HepG2 (cell line): Measurements from ENCODE around the gene CAMSAP2. TPM values are rescaled to one million over a fixed set of nuclear protein-coding genes. Genes with fewer than 3 reads are reported as not detected.

Source experiments
- ATAC-seq: fragments of 200-7000 bp; cut with Tn5 transposase; 3 replicates; pipeline ENCODE4 v1.9.1; 2020; ENCODE audit warnings: mild to moderate bottlenecking, moderate library complexity
- BruUV-seq: library from RNA; stranded (reverse); fragments of 400-500 nt; replicated peaks from 2 replicates; lab custom pipeline; 2021; lab: Mats Ljungman, UMichigan
- CTCF ChIA-PET: fragments of 300-600 bp; formaldehyde crosslinking; extraction: SDS; loops from one replicate; lab custom pipeline; 2021; ENCODE audit warnings: low total read pairs, inconsistent platforms, low intra/inter-chr PET ratio; lab: Yijun Ruan, JAX
- POLR2A ChIA-PET: fragments of 350-600 bp; sonication (Branson Sonifier 250); formaldehyde crosslinking; loops from one replicate; lab custom pipeline; 2020; ENCODE audit warnings: antibody characterized with exemption, inconsistent platforms; lab: Yijun Ruan, JAX
- DNase-seq: peaks from one replicate; pipeline ENCODE4 v3.0.0-alpha.2; 2015; ENCODE audit warnings: low spot score
- FAIRE-seq: peaks from 3 replicates; lab custom pipeline; 2011; peaks lifted over from hg19 to GRCh38; lab: Jason Lieb, UNC
- H2AFZ ChIP-seq: one replicate; pipeline ENCODE4 v1.6.1; 2011; ENCODE audit warnings: low read length, inconsistent platforms
- H3K27ac ChIP-seq: fragments of 300-600 bp; 3 replicates; pipeline ENCODE4 v1.8.0; 2011; ENCODE audit warnings: mixed run types, mild to moderate bottlenecking, mixed read lengths, low read length, inconsistent platforms; ENCODE audit not compliant: insufficient read depth; ENCODE audit errors: extremely low read length
- H3K27me3 ChIP-seq, 2 experiments: fragments of 200-600 bp in 1 of 2; 2 replicates in 1 of 2; 3 replicates in 1 of 2; pipeline versions ENCODE4 v1.6.0 to v1.8.0; 2011; ENCODE audit warnings: low read length in 2 of 2, mild to moderate bottlenecking in 2 of 2, moderate library complexity in 2 of 2, inconsistent platforms in 1 of 2; ENCODE audit not compliant: insufficient read depth in 2 of 2, control insufficient read depth in 1 of 2
- H3K36me3 ChIP-seq, 2 experiments: fragments of 200-600 bp in 1 of 2; replicated peaks in 1 of 2; 2 replicates in 1 of 2; 3 replicates in 1 of 2; pipeline versions ENCODE4 v1.5.1 to v1.8.0; 2011; ENCODE audit warnings: low read length in 2 of 2, inconsistent platforms in 1 of 2; ENCODE audit not compliant: insufficient read depth in 2 of 2, control insufficient read depth in 1 of 2
- H3K4me1 ChIP-seq: 2 replicates; pipeline ENCODE4 v1.5.1; 2012; ENCODE audit warnings: low read length, inconsistent platforms; ENCODE audit not compliant: insufficient read depth
- H3K4me2 ChIP-seq: 2 replicates; pipeline ENCODE4 v1.6.0; 2011; ENCODE audit warnings: low read depth, low read length, inconsistent platforms
- H3K4me3 ChIP-seq, 3 experiments: fragments of 200-600 bp in 1 of 3; sonication (generic), shearing (Covaris generic) in 1 of 3; replicated peaks in 1 of 3; 2 replicates each; pipeline ENCODE4 v1.5.1; 2011 to 2016; ENCODE audit warnings: low read length in 3 of 3, inconsistent platforms in 2 of 3, low read depth in 2 of 3, mild to moderate bottlenecking in 2 of 3, control low read depth in 1 of 3, mixed read lengths in 1 of 3; ENCODE audit not compliant: insufficient read depth in 1 of 3
- H3K79me2 ChIP-seq: one replicate; pipeline ENCODE4 v1.6.1; 2011; ENCODE audit warnings: low read length, inconsistent platforms; ENCODE audit not compliant: insufficient read depth
- H3K9ac ChIP-seq: 2 replicates; pipeline ENCODE4 v1.6.0; 2011; ENCODE audit warnings: mild to moderate bottlenecking, low read depth, low read length, inconsistent platforms; ENCODE audit not compliant: insufficient read depth
- H3K9me3 ChIP-seq: 2 replicates; pipeline ENCODE4 v1.5.1; 2012; ENCODE audit warnings: mild to moderate bottlenecking, low read length
- H4K20me1 ChIP-seq: 2 replicates; pipeline ENCODE4 v1.6.0; 2011; ENCODE audit warnings: inconsistent platforms, mild to moderate bottlenecking, low read length, moderate library complexity; ENCODE audit not compliant: insufficient read depth
- DMTF1 ChIP-seq: sonication (generic); formaldehyde crosslinking; IDR thresholded peaks from 2 replicates; pipeline ENCODE4 v1.4.0; 2020; ENCODE audit warnings: mild to moderate bottlenecking, missing genetic modification reagents
- FOXM1 ChIP-seq: sonication (generic); formaldehyde crosslinking; IDR thresholded peaks from 2 replicates; pipeline ENCODE4 v1.5.0; 2020; ENCODE audit warnings: missing genetic modification reagents
- GATAD1 ChIP-seq: IDR thresholded peaks from 2 replicates; pipeline ENCODE4 v1.6.1; 2016; ENCODE audit warnings: missing genetic modification reagents, missing compliant biosample characterization
- HNF4A ChIP-seq: sonication (generic); formaldehyde crosslinking; IDR thresholded peaks from 2 replicates; pipeline ENCODE4 v1.4.0; 2020; ENCODE audit warnings: missing genetic modification reagents
- MIXL1 ChIP-seq: IDR thresholded peaks from 2 replicates; pipeline ENCODE4 v1.6.1; 2016
- NFYB ChIP-seq: sonication (generic); formaldehyde crosslinking; IDR thresholded peaks from 2 replicates; pipeline ENCODE4 v1.4.0; 2020; ENCODE audit warnings: missing genetic modification reagents
- RERE ChIP-seq: IDR thresholded peaks from 2 replicates; pipeline ENCODE4 v1.6.1; 2016; ENCODE audit warnings: low read depth, missing genetic modification reagents, missing compliant biosample characterization
- SCMH1 ChIP-seq: sonication (generic); formaldehyde crosslinking; IDR thresholded peaks from 2 replicates; pipeline ENCODE4 v1.9.0; 2021; ENCODE audit warnings: missing genetic modification reagents, mild to moderate bottlenecking, borderline replicate concordance
- TRIM22 ChIP-seq: fragments of 450-650 bp; IDR thresholded peaks from 2 replicates; pipeline ENCODE4 v1.6.1; 2017
- ZBTB7A ChIP-seq: sonication (generic); formaldehyde crosslinking; IDR thresholded peaks from 2 replicates; pipeline ENCODE4 v1.8.0; 2022; ENCODE audit warnings: mild to moderate bottlenecking, missing genetic modification reagents
- ZNF256 ChIP-seq: sonication (generic); formaldehyde crosslinking; conservative IDR thresholded peaks from 2 replicates; pipeline ENCODE4 v1.4.0; 2020; ENCODE audit warnings: missing genetic modification reagents
- ZNF44 ChIP-seq: sonication (generic); formaldehyde crosslinking; IDR thresholded peaks from 2 replicates; pipeline ENCODE4 v1.5.1; 2020; ENCODE audit warnings: mild to moderate bottlenecking, missing genetic modification reagents
- ZNF563 ChIP-seq: sonication (generic); formaldehyde crosslinking; IDR thresholded peaks from 2 replicates; pipeline ENCODE4 v1.8.0; 2022; ENCODE audit warnings: mild to moderate bottlenecking, moderate library complexity, missing genetic modification reagents
- ZNF607 ChIP-seq: sonication (generic); formaldehyde crosslinking; IDR thresholded peaks from 2 replicates; pipeline ENCODE4 v1.5.1; 2020; ENCODE audit warnings: missing genetic modification reagents, mild to moderate bottlenecking, borderline replicate concordance
- ZNF891 ChIP-seq: sonication (generic); formaldehyde crosslinking; IDR thresholded peaks from 2 replicates; pipeline ENCODE4 v1.5.0; 2020; ENCODE audit warnings: mild to moderate bottlenecking, missing genetic modification reagents
- WGBS: methylation state at CpG from one replicate; pipeline ENCODE4 v1.1.6; 2017; ENCODE audit warnings: low lambda C conversion rate; 5-methylcytosine and 5-hydroxymethylcytosine counted together
- in situ Hi-C: cut with HindIII; loops from 2 replicates; pipeline ENCODE4 v1.10.0; 2017; ENCODE audit warnings: low pct_unique_long_range_greater_than_20kb; ENCODE audit not compliant: extremely low pct_ligation_motif_present
- intact Hi-C: fragments of 100-400 bp; cut with micrococcal nuclease; formaldehyde crosslinking; loops from one replicate; pipeline ENCODE4 v1.10.0; 2022; ENCODE audit not compliant: unreplicated experiment
- polyA plus RNA-seq, 8 experiments: library from polyadenylated mRNA; depleted of rRNA in 3 of 8; stranded (reverse) in 7 of 8; unstranded in 1 of 8; fragments of >200 nt; fragmentation: Illumina TruSeq in 4 of 8; extraction: Trizol in 4 of 8; gene quantifications; 2 replicates each; pipeline versions ENCODE4 v1.2.1 to v1.2.3, GENCODE V29; 2011 to 2016; ENCODE audit warnings: low read depth in 4 of 8, missing spikeins in 1 of 8, mixed read lengths in 1 of 8; ENCODE audit not compliant: insufficient read depth in 1 of 8
- total RNA-seq, 5 experiments: library from RNA; depleted of rRNA; stranded (reverse); fragments of >200 nt; fragmentation: Illumina TruSeq; extraction: Trizol; gene quantifications; 2 replicates each; pipeline ENCODE4 v1.2.3, GENCODE V29; 2016; ENCODE audit warnings: low read depth in 1 of 5
- TF ChIP-seq, protein P1 (sequence below): sonication (generic); formaldehyde crosslinking; conservative IDR thresholded peaks from 2 replicates; pipeline ENCODE4 v1.4.0; 2020; ENCODE audit warnings: missing genetic modification reagents

The CAMSAP2 gene
- total and polyA plus RNA-seq, 2 of the 13 experiments (the other 11 are each of a cell fraction or from before 2014, with no cell fraction given) = 3.4 to 8.2 TPM

- H3K27me3 ChIP-seq = no peaks in the 10 kb centered on the region; a peak in 1 of 5 replicates
- no peak overlapping the region for H3K9ac ChIP-seq
- no TSS peak for BruUV-seq
- ChIA-PET POLR2A (no interaction called here), CTCF (no interaction called here)
- WGBS = 96% methylated on average over 4 of the region's 4 CpGs
- no peak overlapping the region for H3K27ac ChIP-seq
- in situ Hi-C loops = no loop called here
- no peak for FAIRE-seq
- H3K36me3 ChIP-seq = peaks cover 4 to 32% of the 10 kb centered on the region in 2 experiments; a peak in 3 of 5 replicates
- no peaks in the 10 kb centered on the region for H4K20me1 ChIP-seq
- ATAC-seq = no peak
- H3K79me2 ChIP-seq = no peaks in the 10 kb centered on the region
- H3K4me1 ChIP-seq = no peaks in the 10 kb centered on the region; the same call in 1 of the 2 replicates
- H3K4me3 ChIP-seq = no peak overlapping the region
- no peak for DNase-seq
- H3K4me2 ChIP-seq = no peak overlapping the region
- H2AFZ ChIP-seq = no peak overlapping the region
- intact Hi-C loops = no loop called here
- H3K9me3 ChIP-seq = no peaks in the 10 kb centered on the region
- TF ChIP-seq TRIM22 (no peak), FOXM1 (no peak), ZNF256 (CRISPR knock-in tag) (no peak), ZNF563 (CRISPR knock-in tag) (no peak), ZNF607 (no peak), SCMH1 (CRISPR knock-in tag) (no peak), ZBTB7A (CRISPR knock-in tag) (no peak), ZNF44 (CRISPR knock-in tag) (no peak), HNF4A (CRISPR knock-in tag) (no peak), GATAD1 (CRISPR knock-in tag) (no peak), MIXL1 (CRISPR knock-in tag) (no peak), ZNF891 (CRISPR knock-in tag) (no peak), DMTF1 (CRISPR knock-in tag) (no peak), RERE (CRISPR knock-in tag) (no peak), NFYB (CRISPR knock-in tag) (no peak)
- TF ChIP-seq, protein P1, sequence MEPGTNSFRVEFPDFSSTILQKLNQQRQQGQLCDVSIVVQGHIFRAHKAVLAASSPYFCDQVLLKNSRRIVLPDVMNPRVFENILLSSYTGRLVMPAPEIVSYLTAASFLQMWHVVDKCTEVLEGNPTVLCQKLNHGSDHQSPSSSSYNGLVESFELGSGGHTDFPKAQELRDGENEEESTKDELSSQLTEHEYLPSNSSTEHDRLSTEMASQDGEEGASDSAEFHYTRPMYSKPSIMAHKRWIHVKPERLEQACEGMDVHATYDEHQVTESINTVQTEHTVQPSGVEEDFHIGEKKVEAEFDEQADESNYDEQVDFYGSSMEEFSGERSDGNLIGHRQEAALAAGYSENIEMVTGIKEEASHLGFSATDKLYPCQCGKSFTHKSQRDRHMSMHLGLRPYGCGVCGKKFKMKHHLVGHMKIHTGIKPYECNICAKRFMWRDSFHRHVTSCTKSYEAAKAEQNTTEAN (CRISPR knock-in tag) = no peak
Observed at GRCh38 chr1:200845360-200845759, 106.7 kb downstream of the CAMSAP2 start.
